Uterus (tissue), 4 donors: ENCODE results near the gene TNS1. TPM values are rescaled to one million over a fixed set of nuclear protein-coding genes. Genes with fewer than 3 reads are reported as not detected.
A peak's percentile ranks its signal among the peaks of the same experiment; 100 is the strongest.

Experiments
- DNase-seq, 2 donors: peaks; one replicate each; pipeline ENCODE4 v3.0.0-alpha.2; 2019 to 2020
- H3K27ac ChIP-seq, 2 donors: fragments of 200-600 bp; sonication (generic); 1 replicate in 1 of 2; 2 replicates in 1 of 2; pipeline ENCODE4 v1.5.1; 2016 to 2018
- H3K27me3 ChIP-seq, 2 donors: fragments of 200-600 bp; sonication (generic); one replicate each; pipeline ENCODE4 v1.5.1; 2018 to 2019; ENCODE audit warnings: control low read depth in 1 of 2
- H3K36me3 ChIP-seq, 2 donors: fragments of 200-600 bp; sonication (generic); one replicate each; pipeline ENCODE4 v1.5.1; 2019; ENCODE audit warnings: control low read depth in 1 of 2
- H3K4me1 ChIP-seq, 2 donors: fragments of 200-600 bp; sonication (generic); one replicate each; pipeline ENCODE4 v1.5.1; 2018 to 2019; ENCODE audit warnings: control low read depth in 1 of 2
- H3K4me3 ChIP-seq, 2 donors: fragments of 200-600 bp; sonication (generic); 1 replicate in 1 of 2; 2 replicates in 1 of 2; pipeline ENCODE4 v1.5.1; 2018 to 2019; ENCODE audit warnings: mild to moderate bottlenecking in 1 of 2
- H3K9me3 ChIP-seq, 2 donors: fragments of 200-600 bp; sonication (generic); one replicate each; pipeline ENCODE4 v1.5.1; 2019; ENCODE audit warnings: control low read depth in 1 of 2
- POLR2A ChIP-seq, 2 donors: fragments of 450-650 bp; IDR thresholded peaks; one replicate each; pipeline ENCODE4 v1.6.1; 2016; ENCODE audit warnings: antibody characterized with exemption in 2 of 2, mild to moderate bottlenecking in 1 of 2, moderate library complexity in 1 of 2
- intact Hi-C: fragments of 100-400 bp; cut with DNase I; formaldehyde crosslinking; loops from one replicate; pipeline ENCODE4 v1.15.1; 2023; ENCODE audit warnings: low total_unique reads
- total RNA-seq, 4 donors: library from RNA; depleted of rRNA in 3 of 4; stranded (reverse); fragments of >200 nt in 3 of 4; gene quantifications; one replicate each; pipeline versions ENCODE4 v1.1.0 to v1.2.4, GENCODE V29; 2014 to 2023
- TF ChIP-seq, protein P1 (sequence below), 4 experiments: fragments of 200-600 bp in 2 of 4; fragments of 450-650 bp in 2 of 4; sonication (generic) in 2 of 4; IDR thresholded peaks; one replicate each; pipeline ENCODE4 v1.5.1; 2016 to 2019; ENCODE audit warnings: antibody characterized with exemption in 4 of 4, mild to moderate bottlenecking in 2 of 4, moderate library complexity in 1 of 4
- donor health status: DM: yes; HTN: yes; CAD: no.

Gene TNS1
- total RNA-seq, 4 donors from 2014 or later, result 144 to 1,338 (median 313) TPM

DNA sequence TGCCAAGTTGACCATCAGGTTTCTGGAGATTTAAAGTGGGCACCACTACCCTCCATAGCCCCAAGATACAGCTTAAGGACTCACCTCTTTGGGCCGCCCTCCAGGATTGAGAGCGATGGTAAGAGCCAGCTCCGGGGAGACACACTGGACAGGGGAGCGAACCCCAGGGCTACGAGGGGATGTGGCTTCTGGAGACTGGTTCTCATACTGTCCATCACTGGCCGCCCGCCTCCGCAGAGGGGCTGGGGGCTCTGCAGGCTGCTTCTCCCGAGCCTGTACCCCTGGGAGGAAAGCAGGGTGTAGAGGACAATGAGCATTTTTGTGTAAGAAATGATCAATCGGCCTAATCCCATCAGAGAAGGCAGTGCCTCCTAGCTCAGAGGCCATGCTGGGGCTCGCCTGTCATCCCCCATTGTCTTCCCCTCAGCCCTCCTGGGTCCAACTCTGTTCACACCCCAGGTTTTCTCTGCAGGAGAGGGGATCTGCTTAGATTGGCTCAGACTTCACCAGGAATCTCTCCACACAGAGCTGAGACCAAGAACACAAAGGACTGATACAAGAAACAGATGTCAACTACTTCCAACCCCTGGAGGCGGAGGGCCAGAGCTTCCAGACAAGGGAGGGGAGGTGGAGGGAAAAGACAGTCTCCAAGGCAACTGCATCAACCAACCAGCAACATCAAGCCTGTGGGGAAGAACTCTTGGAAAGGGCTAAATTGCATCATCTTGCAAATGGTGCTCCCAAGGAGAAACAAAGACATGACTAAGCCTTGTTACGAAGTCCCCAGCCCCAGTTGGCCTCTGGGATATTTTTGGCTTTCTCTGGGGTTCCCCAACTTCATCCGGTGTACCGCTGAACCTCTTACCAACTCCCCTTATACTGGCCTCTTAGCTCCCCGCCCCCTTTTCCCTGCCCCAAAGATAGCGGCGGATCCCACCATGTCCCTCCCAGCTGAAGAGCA lies 166.6 kb downstream of the TNS1 start:
- intact Hi-C loops, result no loop called here
- DNase-seq, result peak; percentile 81
- Histone ChIP-seq H3K27ac (peak overlapping the region; percentile 79 to 82), H3K9me3 (no peaks in the 10 kb centered on the region), H3K4me1 (peaks cover 0 to 18% of the 10 kb centered on the region in 2 donors), H3K36me3 (no peaks in the 10 kb centered on the region), H3K27me3 (no peaks in the 10 kb centered on the region), H3K4me3 (no peak overlapping the region)
- TF ChIP-seq, protein P1, sequence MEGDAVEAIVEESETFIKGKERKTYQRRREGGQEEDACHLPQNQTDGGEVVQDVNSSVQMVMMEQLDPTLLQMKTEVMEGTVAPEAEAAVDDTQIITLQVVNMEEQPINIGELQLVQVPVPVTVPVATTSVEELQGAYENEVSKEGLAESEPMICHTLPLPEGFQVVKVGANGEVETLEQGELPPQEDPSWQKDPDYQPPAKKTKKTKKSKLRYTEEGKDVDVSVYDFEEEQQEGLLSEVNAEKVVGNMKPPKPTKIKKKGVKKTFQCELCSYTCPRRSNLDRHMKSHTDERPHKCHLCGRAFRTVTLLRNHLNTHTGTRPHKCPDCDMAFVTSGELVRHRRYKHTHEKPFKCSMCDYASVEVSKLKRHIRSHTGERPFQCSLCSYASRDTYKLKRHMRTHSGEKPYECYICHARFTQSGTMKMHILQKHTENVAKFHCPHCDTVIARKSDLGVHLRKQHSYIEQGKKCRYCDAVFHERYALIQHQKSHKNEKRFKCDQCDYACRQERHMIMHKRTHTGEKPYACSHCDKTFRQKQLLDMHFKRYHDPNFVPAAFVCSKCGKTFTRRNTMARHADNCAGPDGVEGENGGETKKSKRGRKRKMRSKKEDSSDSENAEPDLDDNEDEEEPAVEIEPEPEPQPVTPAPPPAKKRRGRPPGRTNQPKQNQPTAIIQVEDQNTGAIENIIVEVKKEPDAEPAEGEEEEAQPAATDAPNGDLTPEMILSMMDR (IDR thresholded peaks at IDR 0.05), result no peak
- no peak for TF ChIP-seq POLR2A (IDR thresholded peaks at IDR 0.05)

DNA sequence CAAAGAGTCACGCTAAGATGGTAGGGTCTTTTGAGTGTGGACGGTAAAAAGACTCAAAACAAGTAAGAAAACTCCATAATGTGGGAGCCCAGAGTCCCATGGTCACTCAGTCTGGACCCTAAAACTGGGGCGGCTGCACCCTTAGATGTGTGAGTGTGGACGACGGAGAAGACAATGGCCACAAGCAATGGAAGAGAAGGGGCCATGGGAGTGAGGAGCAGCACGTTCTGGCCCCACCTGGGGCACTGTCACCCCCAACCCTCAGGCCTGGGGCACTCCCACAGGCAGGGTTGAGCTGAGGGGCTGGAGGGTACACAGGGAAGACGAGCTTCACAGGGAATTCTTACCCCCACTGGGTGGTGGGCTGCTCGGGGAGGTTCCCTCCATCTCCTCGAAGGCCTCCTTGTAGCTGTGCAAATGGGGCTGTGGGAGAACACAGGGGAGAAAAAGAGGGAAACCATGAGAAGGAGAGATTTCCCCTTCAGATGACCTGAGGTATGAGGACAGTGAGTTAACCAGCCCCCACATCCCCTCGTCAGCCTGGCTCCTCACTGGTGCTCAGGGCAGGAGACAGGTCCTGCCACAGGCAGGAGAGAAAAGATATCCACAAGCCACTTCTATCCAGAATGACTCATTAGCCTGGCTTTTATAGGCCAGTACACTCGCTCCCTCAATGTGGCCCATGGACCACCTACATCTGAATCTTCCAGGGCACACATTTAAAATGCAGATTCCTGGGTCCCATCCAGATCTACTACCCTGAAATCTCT lies 167.9 kb downstream of the TNS1 start:
- Histone ChIP-seq H3K27ac (peak overlapping the region in 1 of 2 donors; percentile 15), H3K36me3 (no peaks in the 10 kb centered on the region), H3K9me3 (no peaks in the 10 kb centered on the region), H3K4me1 (peaks cover 0 to 8% of the 10 kb centered on the region in 2 donors), H3K4me3 (no peak overlapping the region), H3K27me3 (no peaks in the 10 kb centered on the region)
- TF ChIP-seq, protein P1 (IDR thresholded peaks at IDR 0.05), result no peak
- no peak for TF ChIP-seq POLR2A (IDR thresholded peaks at IDR 0.05)
- no peak for DNase-seq
- intact Hi-C loops, result no loop called here

DNA sequence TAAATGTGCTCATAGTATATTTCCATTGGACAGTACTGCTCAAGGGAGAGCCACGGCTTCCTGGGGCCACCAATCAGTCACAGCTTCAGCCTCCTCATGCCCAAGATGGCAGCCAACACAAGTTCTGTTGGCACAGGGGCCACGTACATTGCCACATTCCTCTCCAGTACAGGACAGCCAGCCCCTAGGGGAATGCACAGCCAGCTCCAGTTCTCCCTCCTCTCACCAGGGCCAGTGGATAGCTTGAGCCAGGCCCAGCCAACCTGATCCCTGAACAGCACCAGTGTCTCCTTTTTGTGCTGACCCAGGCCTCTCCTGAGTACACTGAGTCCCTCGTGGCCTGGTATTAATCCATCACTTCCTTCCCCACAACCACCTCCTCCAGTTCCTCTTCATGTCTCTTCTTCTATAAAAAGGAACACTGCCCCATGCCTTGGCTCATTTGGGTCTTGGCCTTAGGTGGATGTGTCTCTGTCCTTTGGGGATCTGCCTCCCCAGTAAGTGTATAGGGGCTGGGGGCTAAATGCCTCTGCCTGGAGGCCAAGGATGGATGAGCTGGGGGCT lies 168.7 kb downstream of the TNS1 start:
- intact Hi-C loops, result no loop called here
- no peaks in the 10 kb centered on the region for H3K27me3 ChIP-seq
- no peak for DNase-seq
- peaks cover 0 to 3% of the 10 kb centered on the region in 2 donors for H3K4me1 ChIP-seq
- TF ChIP-seq, protein P1 (IDR thresholded peaks at IDR 0.05), result no peak
- no peak for TF ChIP-seq POLR2A (IDR thresholded peaks at IDR 0.05)
- H3K27ac ChIP-seq, result peak overlapping the region in 1 of 2 donors; percentile 15
- no peaks in the 10 kb centered on the region for H3K9me3 ChIP-seq
- H3K36me3 ChIP-seq, result no peaks in the 10 kb centered on the region
- no peak overlapping the region for H3K4me3 ChIP-seq

DNA sequence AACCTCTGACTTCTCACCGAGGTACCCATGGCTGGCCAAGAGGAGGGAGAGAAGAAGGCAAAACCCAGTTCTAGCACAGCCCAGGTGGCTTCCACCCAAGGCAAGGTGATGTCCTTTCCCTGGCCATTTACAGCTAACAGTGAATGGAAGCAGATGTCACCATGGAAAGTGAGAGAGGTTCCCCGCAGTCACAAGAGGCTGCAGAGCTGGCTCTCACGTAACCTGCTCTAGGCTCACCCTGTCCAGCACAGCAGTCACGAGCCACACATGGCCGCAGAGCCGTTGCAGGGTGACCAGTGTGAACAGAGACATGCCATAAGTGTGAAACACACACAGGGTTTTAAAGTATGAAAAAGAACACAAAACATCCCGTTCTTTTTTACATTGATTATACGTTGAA lies 169.4 kb downstream of the TNS1 start:
- intact Hi-C loops, result no loop called here
- peaks cover 2 to 3% of the 10 kb centered on the region in 2 donors for H3K4me1 ChIP-seq
- H3K4me3 ChIP-seq, result no peak overlapping the region
- H3K27ac ChIP-seq, result no peak overlapping the region
- no peak for DNase-seq
- TF ChIP-seq, protein P1 (IDR thresholded peaks at IDR 0.05), result no peak
- TF ChIP-seq POLR2A (IDR thresholded peaks at IDR 0.05), result no peak
- H3K36me3 ChIP-seq, result no peaks in the 10 kb centered on the region
- no peaks in the 10 kb centered on the region for H3K27me3 ChIP-seq
- no peaks in the 10 kb centered on the region for H3K9me3 ChIP-seq
